Activated CD8-positive, alpha-beta T cell treated with anti-CD3 and anti-CD28 coated beads, Interleukin-2, amount 10 ng/mL, durations not matched to agents 7 days and 5 days (primary cell): ENCODE results near the gene BOLA2. TPM values are rescaled to one million over a fixed set of nuclear protein-coding genes. Genes with fewer than 3 reads are reported as not detected.
"Not testable (repeated sequence)": the region's sequence is repeated elsewhere in the genome, so short reads cannot be mapped to it uniquely, and the experiment has no call there.

ENCODE experiments used
- ATAC-seq: fragments of 150-1000 bp; cut with Tn5 transposase; one replicate; pipeline ENCODE4 v1.10.0; 2021; ENCODE audit warnings: moderate library complexity
- CTCF ChIA-PET: fragments of 350-600 bp; sonication (Branson Sonifier 250); formaldehyde crosslinking; loops from one replicate; lab custom pipeline; 2021; ENCODE audit warnings: antibody characterized with exemption; lab: Charles Lee
- POLR2A ChIA-PET: fragments of 350-600 bp; sonication (Branson Sonifier 250); formaldehyde crosslinking; loops from one replicate; lab custom pipeline; 2021; ENCODE audit warnings: antibody characterized with exemption; lab: Charles Lee
- DNase-seq: peaks from one replicate; pipeline ENCODE4 v3.0.0-alpha.2; 2020
- H3K27ac Mint-ChIP-seq: one replicate; pipeline ENCODE4 v1.8.0; 2021; ENCODE audit warnings: mild to moderate bottlenecking, mixed read lengths
- H3K27me3 Mint-ChIP-seq: one replicate; pipeline ENCODE4 v1.8.0; 2021; ENCODE audit warnings: low read depth, mixed read lengths
- H3K36me3 Mint-ChIP-seq: one replicate; pipeline ENCODE4 v1.8.0; 2021; ENCODE audit warnings: low read depth, mixed read lengths
- H3K4me1 Mint-ChIP-seq: one replicate; pipeline ENCODE4 v1.8.0; 2021; ENCODE audit warnings: low read depth, mixed read lengths
- H3K4me3 Mint-ChIP-seq: one replicate; pipeline ENCODE4 v1.8.0; 2021; ENCODE audit warnings: mild to moderate bottlenecking, mixed read lengths
- H3K9me3 Mint-ChIP-seq: one replicate; pipeline ENCODE4 v1.8.0; 2022; ENCODE audit warnings: mixed read lengths; ENCODE audit not compliant: insufficient read depth
- total RNA-seq, 2 experiments: library from RNA; stranded (reverse); gene quantifications; one replicate each; pipeline ENCODE4 v1.2.3, GENCODE V29; 2021

BOLA2 gene
- total RNA-seq, 2 experiments from 2014 or later: 10.9 to 12.9 TPM

DNA sequence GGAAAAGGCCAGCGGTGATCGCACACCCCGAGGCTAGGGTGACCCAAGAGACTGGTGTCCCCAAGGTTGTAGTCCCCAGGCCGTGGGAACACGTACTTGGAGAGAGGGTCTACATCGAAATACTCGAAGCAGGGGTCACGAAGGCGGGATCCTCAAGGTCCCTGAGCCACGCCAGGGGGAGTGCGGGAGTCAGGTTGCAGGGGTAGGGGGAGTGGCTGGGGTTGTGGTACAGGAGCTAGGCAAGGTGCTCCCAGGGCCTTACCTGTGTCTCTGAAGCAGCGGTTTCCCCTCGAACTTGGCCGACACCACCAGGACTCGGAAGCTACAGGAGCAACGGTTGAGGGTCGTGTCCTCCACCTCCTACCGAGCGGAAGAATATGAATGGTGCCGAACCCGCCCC, 397 bp downstream of the BOLA2 start:
- ATAC-seq: peak; percentile 21
- H3K36me3 Mint-ChIP-seq, H3K27me3 Mint-ChIP-seq, H3K27ac Mint-ChIP-seq, POLR2A ChIA-PET, H3K4me1 Mint-ChIP-seq, CTCF ChIA-PET, DNase-seq, H3K4me3 Mint-ChIP-seq, H3K9me3 Mint-ChIP-seq: not testable (repeated sequence)

DNA sequence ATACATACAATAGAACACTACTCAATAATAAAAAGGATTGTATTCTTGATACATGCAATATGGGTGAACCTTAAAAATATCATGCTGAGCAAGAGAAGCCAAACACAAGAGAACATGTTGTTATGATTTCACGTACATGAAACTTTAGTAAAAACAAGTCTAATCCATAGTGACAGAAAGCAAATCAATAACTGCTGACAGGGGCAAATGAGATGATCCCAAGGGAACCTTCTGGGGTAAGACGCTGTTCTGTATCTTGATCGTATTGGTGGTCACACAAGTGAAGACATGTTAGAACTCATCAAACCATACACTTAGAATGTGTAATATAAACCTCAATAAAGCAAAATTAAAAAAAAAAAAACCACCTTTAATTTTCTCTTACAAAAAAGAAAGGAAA, 28.8 kb downstream of the BOLA2 start:
- H3K9me3 Mint-ChIP-seq, DNase-seq, H3K4me1 Mint-ChIP-seq, ATAC-seq, H3K4me3 Mint-ChIP-seq, CTCF ChIA-PET, POLR2A ChIA-PET, H3K27ac Mint-ChIP-seq, H3K27me3 Mint-ChIP-seq: not testable (repeated sequence)
- H3K36me3 Mint-ChIP-seq: peaks cover 16% of the 10 kb centered on the region

DNA sequence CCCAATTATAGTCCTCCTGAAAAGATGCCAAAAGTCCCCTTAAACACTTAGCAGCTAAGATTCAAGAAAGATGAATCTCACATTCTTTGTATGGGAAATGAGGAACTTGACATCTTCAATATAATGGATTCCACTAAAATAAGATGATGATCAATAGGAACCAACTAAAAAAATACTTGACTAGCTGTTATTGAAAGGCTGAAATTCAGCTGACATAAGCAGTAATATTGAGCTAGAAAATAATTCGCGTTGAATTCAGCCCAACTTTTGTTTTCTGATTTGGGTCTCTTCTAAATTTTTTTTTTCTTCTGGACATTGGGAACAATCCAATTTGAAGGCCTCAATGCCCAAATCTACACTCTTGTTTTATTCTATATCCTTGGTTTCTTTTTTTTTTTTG, 30.6 kb downstream of the BOLA2 start:
- CTCF ChIA-PET, H3K4me1 Mint-ChIP-seq, H3K27ac Mint-ChIP-seq, POLR2A ChIA-PET, H3K4me3 Mint-ChIP-seq, ATAC-seq, H3K27me3 Mint-ChIP-seq, H3K9me3 Mint-ChIP-seq, DNase-seq: not testable (repeated sequence)
- H3K36me3 Mint-ChIP-seq: peaks cover 11% of the 10 kb centered on the region

DNA sequence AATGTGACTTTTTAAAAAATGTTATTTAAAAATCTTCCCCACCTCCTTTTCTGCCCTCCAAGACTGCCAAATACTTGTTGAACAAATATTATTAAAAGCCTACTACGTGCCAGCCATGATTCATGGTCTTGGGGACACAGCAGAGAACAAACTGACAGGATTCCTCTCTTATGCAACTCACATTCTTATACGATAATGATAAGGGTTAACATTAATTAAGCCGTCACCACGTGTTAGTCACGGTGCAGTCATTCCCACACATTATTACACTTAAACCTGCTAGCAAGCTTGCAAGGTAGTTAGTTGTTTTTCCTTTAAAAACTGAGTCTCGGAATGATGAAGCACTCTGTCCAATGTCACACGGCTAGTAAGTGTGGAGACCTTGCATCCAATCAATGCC, 48.9 kb downstream of the BOLA2 start:
- POLR2A ChIA-PET, H3K27ac Mint-ChIP-seq, H3K36me3 Mint-ChIP-seq, DNase-seq, H3K4me3 Mint-ChIP-seq, H3K27me3 Mint-ChIP-seq, CTCF ChIA-PET, ATAC-seq, H3K9me3 Mint-ChIP-seq, H3K4me1 Mint-ChIP-seq: not testable (repeated sequence)

Other genes with a start within 250 kb of the BOLA2 start
- 1 to 10 TPM; 1.4 to 2.1 TPM for gene NPIPB11, start 47.6 kb downstream of the BOLA2 start, total RNA-seq
- gene SLX1B, start 182 bp upstream of the BOLA2 start, total RNA-seq: 10 to 100 TPM; 49.2 to 68.4 TPM
- gene SULT1A4, start 5.6 kb upstream of the BOLA2 start, total RNA-seq: 1 to 10 TPM; 4.3 to 5.9 TPM
- 10 to 100 TPM; 80.9 to 87.4 TPM for gene NPIPB12, start 52.1 kb upstream of the BOLA2 start, total RNA-seq
- gene SPN, start 208.9 kb upstream of the BOLA2 start, total RNA-seq: 100 to 1,000 TPM; 339 to 352 TPM
- 10 to 100 TPM in 1 of 2 experiments, 1 to 10 TPM in 1; 8.6 to 10.2 TPM for gene QPRT, start 224.8 kb upstream of the BOLA2 start, total RNA-seq